Heart left ventricle (tissue), 16 donors: ENCODE measurements around the gene PRSS33. TPM values are rescaled to one million over a fixed set of nuclear protein-coding genes. Genes with fewer than 3 reads are reported as not detected.

ENCODE experiments used
- ATAC-seq, 4 donors: fragments of 200-7000 bp; cut with Tn5 transposase; one replicate each; pipeline ENCODE4 v1.9.1; 2020 to 2022; ENCODE audit warnings: moderate library complexity in 4 of 4, mild to moderate bottlenecking in 3 of 4, moderate number of reproducible peaks in 1 of 4
- DNase-seq, 5 donors: peaks; one replicate each; pipeline ENCODE4 v3.0.0-alpha.2; 2020
- H3K27ac ChIP-seq, 12 donors: fragments of 200-600 bp; sonication (generic) in 4 of 12; one replicate each; pipeline versions ENCODE4 v1.5.0 to v1.8.0; 2016 to 2022; ENCODE audit warnings: mild to moderate bottlenecking in 2 of 12
- H3K27me3 ChIP-seq, 9 donors: fragments of 200-600 bp; sonication (generic) in 2 of 9; one replicate each; pipeline versions ENCODE4 v1.5.1 to v1.8.0; 2016 to 2022; ENCODE audit warnings: mild to moderate bottlenecking in 3 of 9
- H3K36me3 ChIP-seq, 9 donors: fragments of 200-600 bp; sonication (generic) in 2 of 9; one replicate each; pipeline versions ENCODE4 v1.5.0 to v1.8.0; 2018 to 2022; ENCODE audit warnings: mild to moderate bottlenecking in 2 of 9
- H3K4me1 ChIP-seq, 12 donors: fragments of 200-600 bp; sonication (generic) in 4 of 12; one replicate each; pipeline versions ENCODE4 v1.5.0 to v1.8.0; 2016 to 2022; ENCODE audit warnings: mild to moderate bottlenecking in 3 of 12
- H3K4me3 ChIP-seq, 12 donors: fragments of 200-600 bp; sonication (generic) in 4 of 12; one replicate each; pipeline versions ENCODE4 v1.5.0 to v1.8.0; 2017 to 2022; ENCODE audit warnings: mild to moderate bottlenecking in 9 of 12, moderate library complexity in 4 of 12
- H3K9me3 ChIP-seq, 12 donors: fragments of 200-600 bp; sonication (generic) in 4 of 12; one replicate each; pipeline versions ENCODE4 v1.5.0 to v1.8.0; 2016 to 2022; ENCODE audit warnings: mild to moderate bottlenecking in 1 of 12
- CTCF ChIP-seq, 12 donors: fragments of 200-600 bp; sonication (generic) in 4 of 12; IDR thresholded peaks; one replicate each; pipeline versions ENCODE4 v1.5.0 to v1.8.0; 2018 to 2022; ENCODE audit warnings: antibody characterized with exemption in 12 of 12, mild to moderate bottlenecking in 5 of 12
- POLR2A ChIP-seq, 2 donors: fragments of 450-650 bp; IDR thresholded peaks; one replicate each; pipeline ENCODE4 v1.6.1; 2017; ENCODE audit warnings: antibody characterized with exemption in 2 of 2, mild to moderate bottlenecking in 2 of 2, moderate library complexity in 2 of 2
- WGBS, 4 donors: extraction: QIAGEN DNeasy Blood & Tissue Kit in 2 of 4; methylation state at CpG; one replicate each; pipeline versions ENCODE4 v1.1.5 to v1.1.7; 2013 to 2018; 5-methylcytosine and 5-hydroxymethylcytosine counted together
- intact Hi-C, 10 donors: fragments of 100-400 bp; cut with DNase I; formaldehyde crosslinking; loops; one replicate each; pipeline versions ENCODE4 v1.11.1 to v1.14.2; 2022
- polyA plus RNA-seq, 2 donors: library from polyadenylated mRNA; stranded (reverse); fragments of 200-250 nt; gene quantifications; one replicate each; pipeline ENCODE4 v1.2.3, GENCODE V29; 2013
- total RNA-seq, 9 donors: library from RNA; depleted of rRNA in 2 of 9; stranded (reverse); fragments of >200 nt in 2 of 9; fragmentation: NEBNext Ultra II Directional in 3 of 9; extraction: Animal tissue kit (Norgen Biotek cat#: 25700) in 3 of 9; gene quantifications; one replicate each; pipeline versions ENCODE4 v1.1.0 to v1.2.4, GENCODE V29; 2016 to 2023
- donor health status: ischemic (EF 13 %, LVEDD 7.1; RV severe dilation, severe dysfunction).
- donor health status: healthy with polysubstance abuse.
- donor health status: DM: no; HTN: yes; CAD: no.
- donor health status: DM: no; HTN: no; CAD: no.
- donor health status: ischemic (EF 25% LVEDD 6.9; RV normal size, moderate dysfunction).
- donor health status: ischemic (EF 25% LVEDD 5.7; RV mildly dilated, moderate dysfunction).
- donor health status: healthy.
- donor health status: DM: yes; HTN: yes; CAD: no.
- donor health status: ischemic (EF 35%, LVEDD 5.7; RV mildly dilated, moderate dysfunction).
- donor health status: nonischemic (EF 11% LVEDD 7.7; RV severe dilation, severe dysfunction).
- donor health status: DM: yes; HTN: yes; CAD: no.
- donor health status: PGD.
- donor health status: ischemic (EF 29% LVEDD 5.4; RV normal size, mild dysfunction).
- donor health status: nonischemic (EF 23%, LVEDD 6.1; RV moderate dilation, normal function).

The PRSS33 gene
- total and polyA plus RNA-seq, 11 donors, result not detected

DNA sequence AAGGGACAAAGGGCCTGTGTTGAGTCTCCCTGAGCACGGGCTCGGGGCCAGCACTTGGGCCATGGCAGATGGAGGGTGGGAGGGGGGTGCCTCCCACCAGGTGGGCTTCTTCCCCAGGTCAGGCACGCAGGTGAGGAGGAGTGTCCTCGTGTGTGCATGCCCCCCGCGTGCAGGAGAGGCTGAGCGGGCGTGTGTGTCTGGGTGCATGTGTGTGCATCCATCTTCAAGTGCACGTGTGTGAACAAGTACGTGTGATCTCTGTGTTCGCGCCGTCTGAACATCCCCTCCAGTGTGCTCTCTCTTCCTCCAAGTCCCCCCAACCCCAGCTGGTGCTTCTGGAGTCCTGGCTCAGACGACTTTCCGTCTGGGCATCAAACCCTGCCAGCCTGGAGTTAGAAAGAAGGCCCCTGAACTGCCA lies 40.0 kb upstream of the PRSS33 start:
- no peak overlapping the region for H3K27ac ChIP-seq
- WGBS, 4 donors, result 75 to 77% (median 76%) methylated on average over 11 to 15 of the region's 15 CpGs
- ATAC-seq, result no peak
- H3K4me3 ChIP-seq, result no peak overlapping the region
- intact Hi-C loops, result no loop called here
- H3K27me3 ChIP-seq, result peaks cover 0 to 17% (median 4%) of the 10 kb centered on the region in 9 donors
- no peak for DNase-seq
- H3K4me1 ChIP-seq, result peaks cover 0 to 10% (median 0%) of the 10 kb centered on the region in 12 donors
- TF ChIP-seq CTCF (IDR thresholded peaks at IDR 0.05), result no peak
- no peak for TF ChIP-seq POLR2A (IDR thresholded peaks at IDR 0.05)
- H3K9me3 ChIP-seq, result no peaks in the 10 kb centered on the region
- H3K36me3 ChIP-seq, result no peaks in the 10 kb centered on the region

DNA sequence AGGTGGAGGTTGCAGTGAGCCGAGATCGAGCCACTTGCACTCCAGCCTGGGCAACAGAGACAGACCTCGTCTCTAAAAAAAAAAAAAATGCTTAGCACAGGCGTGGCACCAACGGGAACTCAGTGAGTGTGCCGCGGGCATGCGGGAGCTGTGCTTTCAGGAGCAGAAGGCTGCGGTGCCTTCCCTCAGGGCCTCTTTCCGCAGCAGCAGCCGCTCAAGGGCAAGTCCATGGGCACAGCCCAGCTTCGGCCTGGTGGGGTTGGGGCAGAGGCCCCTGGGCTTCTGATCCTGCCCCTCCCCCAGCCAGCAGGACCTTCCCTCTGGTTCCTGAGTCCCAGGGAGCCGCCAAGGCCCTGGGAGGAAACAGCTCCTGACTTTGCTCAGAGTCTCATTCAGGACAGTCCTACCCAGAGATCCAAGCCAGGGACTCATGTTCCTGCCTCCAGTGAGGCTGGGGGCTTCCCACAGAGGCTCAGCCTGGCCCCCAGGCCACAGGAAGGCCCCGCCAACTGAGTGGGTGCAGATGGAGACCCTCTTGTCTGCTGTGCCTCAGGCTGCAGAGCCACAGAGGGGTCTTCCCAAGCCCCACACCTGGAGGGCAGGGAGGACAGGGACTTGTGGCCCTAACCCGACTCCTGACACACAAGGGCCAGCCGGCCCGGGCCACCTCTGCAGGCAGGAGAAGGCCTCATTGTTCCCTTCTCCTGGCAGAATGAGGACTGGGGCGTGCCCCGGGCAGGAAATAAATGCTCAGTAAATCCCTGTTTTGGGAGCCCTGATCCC lies 39.4 kb upstream of the PRSS33 start:
- ATAC-seq (no peak), DNase-seq (no peak)
- no peak overlapping the region for H3K27ac ChIP-seq
- H3K36me3 ChIP-seq, result no peaks in the 10 kb centered on the region
- intact Hi-C loops, result no loop called here
- 68 to 85% (median 71%) methylated on average over 13 to 19 of the region's 19 CpGs for WGBS, 4 donors
- TF ChIP-seq POLR2A (IDR thresholded peaks at IDR 0.05) (no peak), CTCF (IDR thresholded peaks at IDR 0.05) (no peak)
- H3K4me3 ChIP-seq, result no peak overlapping the region
- H3K9me3 ChIP-seq, result no peaks in the 10 kb centered on the region
- peaks cover 0 to 10% (median 0%) of the 10 kb centered on the region in 12 donors for H3K4me1 ChIP-seq
- H3K27me3 ChIP-seq, result peaks cover 0 to 16% (median 3%) of the 10 kb centered on the region in 9 donors

DNA sequence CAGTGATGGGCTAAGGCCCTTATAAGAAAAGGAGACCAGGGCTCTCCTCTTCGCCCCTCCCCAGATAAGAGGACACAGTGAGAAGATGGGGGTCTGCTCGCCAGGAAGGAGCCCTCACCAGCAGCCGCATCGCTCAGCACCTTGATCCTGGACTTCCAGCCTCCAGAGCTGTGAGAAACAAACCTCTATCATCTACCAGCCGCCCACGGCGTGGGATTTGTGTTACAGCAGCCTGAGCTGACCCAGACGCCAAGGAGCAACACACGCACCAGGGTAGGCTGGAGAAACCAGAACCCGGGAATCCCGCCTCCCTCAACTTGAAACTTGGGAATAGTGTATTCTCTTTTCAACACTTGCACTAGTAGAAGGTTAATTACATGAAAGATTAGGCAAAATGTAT lies 38.5 kb upstream of the PRSS33 start:
- H3K27me3 ChIP-seq, result peaks cover 0 to 16% (median 3%) of the 10 kb centered on the region in 9 donors
- H3K27ac ChIP-seq, result no peak overlapping the region
- ATAC-seq (no peak), DNase-seq (no peak)
- intact Hi-C loops, result no loop called here
- H3K4me3 ChIP-seq, result no peak overlapping the region
- H3K9me3 ChIP-seq, result no peaks in the 10 kb centered on the region
- H3K4me1 ChIP-seq, result peaks cover 0 to 10% (median 0%) of the 10 kb centered on the region in 12 donors
- TF ChIP-seq CTCF (IDR thresholded peaks at IDR 0.05), result no peak
- no peak for TF ChIP-seq POLR2A (IDR thresholded peaks at IDR 0.05)
- WGBS, 4 donors, result 72 to 81% (median 73%) methylated on average over 11 of the region's 11 CpGs
- no peaks in the 10 kb centered on the region for H3K36me3 ChIP-seq

GRCh38 chr16:2825049-2825742 lies 37.8 kb upstream of the PRSS33 start:
- intact Hi-C loops, result no loop called here
- Histone ChIP-seq H3K27ac (no peak overlapping the region), H3K36me3 (no peaks in the 10 kb centered on the region), H3K27me3 (peaks cover 0 to 16% (median 3%) of the 10 kb centered on the region in 9 donors), H3K9me3 (no peaks in the 10 kb centered on the region), H3K4me3 (no peak overlapping the region), H3K4me1 (peaks cover 0 to 7% (median 0%) of the 10 kb centered on the region in 12 donors)
- no peak for DNase-seq
- ATAC-seq, result no peak
- no peak for TF ChIP-seq CTCF (IDR thresholded peaks at IDR 0.05)
- TF ChIP-seq POLR2A (IDR thresholded peaks at IDR 0.05), result no peak
- WGBS, 4 donors, result 75 to 85% (median 78%) methylated on average over 21 to 26 of the region's 26 CpGs
